ENCODE data around the gene TEKTIP1.
"Not testable (repeated sequence)": the region's sequence is repeated elsewhere in the genome, so short reads cannot be mapped to it uniquely, and the experiment has no call there.

TEKTIP1 gene

GRCh38 chr19:3555653-3556422 is 16.9 kb downstream of the TEKTIP1 start:
- DNase-seq (ENCODE audit: low read depth, low spot score): no peak
- no peak overlapping the region for H3K27ac ChIP-seq

GRCh38 chr19:3556423-3556977 is 17.5 kb downstream of the TEKTIP1 start:
- DNase-seq (ENCODE audit: low read depth, low spot score): no peak
- H3K27ac ChIP-seq: peak overlapping the region; percentile 60

- no peak for DNase-seq (ENCODE audit: low read depth, low spot score)
- peak overlapping the region; percentile 60 for H3K27ac ChIP-seq
Measured at GRCh38 chr19:3556978-3557460, 18.0 kb downstream of the TEKTIP1 start.

GRCh38 chr19:3557461-3558248 is 18.7 kb downstream of the TEKTIP1 start, which contains the start of gene MFSD12:
Gene MFSD12, minus strand, starts transcription at chr19:3557586. Its CDS starts 183 bp downstream, at chr19:3557403.
- DNase-seq (ENCODE audit: low read depth, low spot score): peak; percentile 48
- H3K27ac ChIP-seq: peak within 1 kb of the TSS; percentile 60

- no peak for DNase-seq (ENCODE audit: low read depth, low spot score)
- no peak overlapping the region for H3K27ac ChIP-seq
Measured at GRCh38 chr19:3563709-3564524, 24.9 kb downstream of the TEKTIP1 start.

- no peak for DNase-seq (ENCODE audit: low read depth, low spot score)
- no peak overlapping the region for H3K27ac ChIP-seq
Measured at GRCh38 chr19:3565139-3565538, 26.2 kb downstream of the TEKTIP1 start.

GRCh38 chr19:3570042-3570441 is 31.1 kb downstream of the TEKTIP1 start:
- DNase-seq (ENCODE audit: low read depth, low spot score); H3K27ac ChIP-seq: not testable (repeated sequence)

- peak overlapping the region; percentile 18 for H3K27ac ChIP-seq
- no peak for DNase-seq (ENCODE audit: low read depth, low spot score)
Measured at GRCh38 chr19:3570606-3571011, 31.6 kb downstream of the TEKTIP1 start.

- DNase-seq (ENCODE audit: low read depth, low spot score): peak; percentile 98
- peak overlapping the region; percentile 56 for H3K27ac ChIP-seq
Measured at GRCh38 chr19:3572132-3572854, 33.3 kb downstream of the TEKTIP1 start.

- peak within 1 kb of the TSS; percentile 56 for H3K27ac ChIP-seq
- DNase-seq (ENCODE audit: low read depth, low spot score): no peak
Measured at GRCh38 chr19:3572855-3573161, 33.8 kb downstream of the TEKTIP1 start, which contains the start of gene HMG20B. Gene HMG20B, plus strand, starts transcription at chr19:3572944. Its CDS starts 366 bp downstream, at chr19:3573310.

GRCh38 chr19:3573162-3573857 is 34.3 kb downstream of the TEKTIP1 start:
- DNase-seq (ENCODE audit: low read depth, low spot score): no peak

GRCh38 chr19:3573858-3574637 is 35.1 kb downstream of the TEKTIP1 start:
- peak; percentile 87 for DNase-seq (ENCODE audit: low read depth, low spot score)
- no peak overlapping the region for H3K27ac ChIP-seq

More at GRCh38 chr19:3573162-3573857, 34.3 kb downstream of the TEKTIP1 start:
- peak overlapping the region; percentile 56 for H3K27ac ChIP-seq

GRCh38 chr19:3575260-3575741 is 36.3 kb downstream of the TEKTIP1 start:
- no peak overlapping the region for H3K27ac ChIP-seq
- DNase-seq (ENCODE audit: low read depth, low spot score): no peak

- DNase-seq (ENCODE audit: low read depth, low spot score): no peak
- no peak overlapping the region for H3K27ac ChIP-seq
Measured at GRCh38 chr19:3575949-3576673, 37.1 kb downstream of the TEKTIP1 start.

- H3K27ac ChIP-seq: no peak overlapping the region
- DNase-seq (ENCODE audit: low read depth, low spot score): no peak
Measured at GRCh38 chr19:3576696-3577443, 37.9 kb downstream of the TEKTIP1 start.

GRCh38 chr19:3577723-3578344 is 38.9 kb downstream of the TEKTIP1 start:
- H3K27ac ChIP-seq: no peak overlapping the region
- DNase-seq (ENCODE audit: low read depth, low spot score): no peak

Measured in epithelial cell of prostate (primary cell).